Endometrial microvascular endothelial cells (primary cell): Measurements from ENCODE around the gene AAGAB. TPM values are rescaled to one million over a fixed set of nuclear protein-coding genes. Genes with fewer than 3 reads are reported as not detected.
"Not testable (repeated sequence)": the region's sequence is repeated elsewhere in the genome, so short reads cannot be mapped to it uniquely, and the experiment has no call there.

Source experiments
- in situ Hi-C: cut with HindIII; loops from 2 replicates; pipeline ENCODE4 v1.10.0; 2017; ENCODE audit warnings: low sequenced_read_pairs, low pct_unique_long_range_greater_than_20kb; ENCODE audit errors: inconsistent ontology term
- total RNA-seq: library from RNA; depleted of rRNA; stranded (reverse); fragments of >200 nt; gene quantifications from one replicate; pipeline ENCODE4 v1.2.3, GENCODE V29; 2015; ENCODE audit errors: inconsistent ontology term

AAGAB gene
- total RNA-seq, 1 donor from 2014 or later, result 55.2 TPM

DNA sequence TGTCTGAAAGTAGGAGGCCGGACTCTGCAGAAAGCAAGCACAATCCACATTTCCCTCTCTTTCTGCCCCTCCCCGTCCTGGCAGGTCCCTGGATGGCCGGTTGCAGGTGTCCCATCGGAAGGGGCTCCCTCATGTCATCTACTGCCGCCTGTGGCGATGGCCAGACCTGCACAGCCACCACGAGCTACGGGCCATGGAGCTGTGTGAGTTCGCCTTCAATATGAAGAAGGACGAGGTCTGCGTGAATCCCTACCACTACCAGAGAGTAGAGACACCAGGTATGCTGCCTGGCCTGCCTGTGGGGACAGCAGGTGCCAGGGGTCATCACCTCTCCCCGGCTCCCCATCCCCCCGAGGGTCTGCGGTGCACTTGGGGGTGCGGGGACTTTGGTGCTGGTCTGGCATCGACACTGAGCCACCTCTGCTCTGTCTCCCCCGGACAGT is 89.6 kb downstream of the AAGAB start:
- in situ Hi-C loops, result no loop called here

DNA sequence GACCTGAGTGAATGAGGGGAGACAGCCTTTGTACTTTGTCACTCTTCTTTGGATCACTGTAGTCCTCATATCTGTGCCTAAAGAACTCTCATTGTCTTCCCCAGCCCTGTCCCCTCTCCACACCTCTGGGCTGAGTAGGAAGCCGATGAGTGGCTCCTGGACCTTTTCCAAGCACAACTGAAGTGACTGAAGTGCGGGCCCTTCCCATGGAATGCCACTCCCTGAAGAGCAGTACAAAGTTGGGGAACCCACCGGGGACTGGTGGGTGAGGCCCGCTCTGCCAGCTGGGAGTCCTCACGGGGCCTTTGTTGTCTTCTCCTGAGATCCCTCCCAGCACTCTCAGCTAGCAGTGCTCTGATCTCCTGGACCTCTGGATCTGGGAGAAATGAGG is 90.1 kb downstream of the AAGAB start:
- in situ Hi-C loops, result no loop called here

DNA sequence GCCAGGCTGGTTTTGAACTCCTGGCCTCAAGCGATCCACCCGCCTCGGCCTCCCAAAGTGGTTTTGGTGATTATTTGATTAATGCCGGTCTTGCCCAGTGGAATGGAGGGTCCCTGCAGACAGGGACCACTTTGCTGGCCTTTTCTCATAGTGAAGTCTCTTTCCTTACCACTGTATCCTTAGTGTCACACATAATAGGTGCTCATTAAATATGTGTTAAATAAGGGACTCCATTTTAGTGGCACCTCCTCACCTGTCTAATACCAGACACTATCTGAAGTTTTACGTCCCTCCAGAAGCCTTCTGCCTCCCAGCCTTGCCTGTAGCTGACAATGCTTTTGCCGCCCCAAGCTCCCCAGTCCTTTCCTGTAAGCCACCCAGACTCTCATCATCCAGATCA is 91.3 kb downstream of the AAGAB start:
- in situ Hi-C loops, result no loop called here

DNA sequence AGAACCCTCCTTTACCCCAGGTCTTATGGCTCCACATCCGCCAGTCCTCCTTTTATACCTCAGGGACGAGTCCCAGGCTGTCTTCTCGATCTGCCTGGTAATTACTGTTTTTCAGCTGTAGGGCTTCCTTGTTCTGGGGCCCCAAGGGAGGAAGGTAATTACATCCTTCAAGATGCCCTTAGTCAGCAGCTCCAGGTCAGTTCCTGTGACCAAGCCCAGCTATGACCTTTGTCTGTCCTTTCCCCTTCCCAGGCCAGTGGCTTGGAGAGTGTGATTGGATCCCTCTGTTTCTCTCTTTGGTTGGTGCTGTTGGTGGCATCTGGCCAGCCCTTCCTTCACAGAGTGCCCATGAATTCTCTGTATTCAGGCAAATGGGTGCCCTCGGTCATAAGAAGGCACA is 92.6 kb downstream of the AAGAB start:
- in situ Hi-C loops, result no loop called here

DNA sequence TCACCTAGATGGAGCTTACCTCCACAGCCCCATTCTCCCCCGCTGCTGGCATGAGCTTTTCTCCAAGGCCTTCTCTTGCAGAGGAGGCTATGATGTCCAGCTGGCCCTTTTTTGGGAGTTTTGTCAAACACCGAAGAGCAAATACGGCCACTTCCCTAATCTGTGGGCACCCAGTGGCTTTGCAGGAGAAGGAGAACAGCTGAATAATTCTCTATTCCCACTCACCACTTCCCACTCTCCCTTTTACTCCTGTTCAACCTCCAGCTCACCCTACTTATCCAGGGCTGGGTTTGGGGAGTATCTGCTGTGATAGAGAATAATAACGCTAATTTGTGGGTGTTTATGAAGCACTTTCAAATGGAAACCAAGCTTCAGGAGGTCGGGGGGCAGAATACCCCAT is 93.0 kb downstream of the AAGAB start:
- in situ Hi-C loops, result no loop called here

DNA sequence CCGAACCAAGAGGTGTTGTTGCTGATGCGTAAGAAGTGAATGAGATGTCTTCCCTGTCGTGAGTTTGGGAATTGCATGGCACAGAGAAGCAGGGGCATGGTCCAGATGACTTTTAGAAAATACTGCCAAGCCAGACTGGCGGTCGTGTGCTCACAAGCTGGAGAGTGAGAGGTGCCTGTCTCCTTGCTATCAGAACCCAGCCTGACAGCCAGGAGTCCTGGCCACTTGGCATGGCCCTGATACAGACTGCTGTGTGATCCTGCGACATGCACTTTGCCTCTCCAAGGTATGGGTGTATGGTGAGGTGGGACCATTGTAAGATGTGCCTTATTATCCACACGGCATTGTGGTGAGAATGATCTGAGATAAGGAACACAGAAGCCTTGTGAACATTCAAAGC is 96.1 kb downstream of the AAGAB start:
- in situ Hi-C loops, result no loop called here

DNA sequence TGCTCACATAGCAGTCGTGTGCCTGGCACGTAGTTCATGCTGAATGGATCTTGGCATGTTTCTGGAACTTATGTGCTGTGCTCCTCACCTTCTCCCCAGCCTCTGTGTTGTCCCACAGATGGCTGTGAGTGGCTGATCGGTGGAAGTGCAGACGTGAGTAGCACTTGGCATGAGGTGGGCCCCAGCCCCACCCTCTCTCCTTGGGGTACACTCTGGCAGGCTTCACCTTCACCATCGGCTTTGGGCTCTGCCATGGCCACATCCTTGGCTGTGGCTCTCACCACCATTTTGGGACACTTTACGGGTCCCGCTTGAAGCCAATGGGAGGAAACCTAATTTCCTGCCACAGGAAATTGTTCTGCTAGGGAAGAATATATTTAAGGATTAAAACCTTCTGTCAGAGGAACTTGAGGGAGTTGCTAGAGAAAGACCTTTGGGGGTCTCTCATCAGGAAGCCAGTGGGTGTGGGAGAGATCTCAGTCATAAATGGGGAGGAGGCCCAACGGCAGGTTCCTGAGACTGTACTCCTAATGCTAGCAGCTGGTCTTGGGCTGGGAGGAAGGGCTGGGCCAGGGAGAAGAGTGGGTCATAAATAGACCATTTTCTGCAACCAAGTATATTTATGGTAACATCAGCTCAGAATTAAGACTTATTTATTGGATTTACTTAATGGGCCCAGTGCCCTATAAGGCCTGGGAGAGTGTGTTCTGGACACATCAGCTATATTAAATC is 96.8 kb downstream of the AAGAB start:
- in situ Hi-C loops, result no loop called here

DNA sequence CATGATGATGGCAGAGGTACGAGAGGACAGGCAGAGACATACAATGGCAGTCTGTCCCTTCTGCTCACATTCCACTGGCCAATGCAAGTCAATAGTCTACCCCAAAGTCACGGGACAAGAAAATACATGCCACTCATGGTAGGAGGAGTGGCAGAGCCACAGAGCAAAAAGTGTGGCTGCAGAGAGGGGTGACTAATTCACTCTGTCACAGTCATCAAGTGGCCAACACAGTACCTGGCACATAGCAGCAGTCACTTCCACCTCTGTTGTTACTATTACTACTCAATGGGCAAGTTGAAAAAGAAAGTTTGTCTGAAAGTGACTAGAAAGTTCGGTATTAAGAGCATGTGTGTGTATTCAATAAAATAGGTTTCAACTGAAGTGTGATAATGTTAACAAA is 97.6 kb downstream of the AAGAB start:
- in situ Hi-C loops, result no loop called here

DNA sequence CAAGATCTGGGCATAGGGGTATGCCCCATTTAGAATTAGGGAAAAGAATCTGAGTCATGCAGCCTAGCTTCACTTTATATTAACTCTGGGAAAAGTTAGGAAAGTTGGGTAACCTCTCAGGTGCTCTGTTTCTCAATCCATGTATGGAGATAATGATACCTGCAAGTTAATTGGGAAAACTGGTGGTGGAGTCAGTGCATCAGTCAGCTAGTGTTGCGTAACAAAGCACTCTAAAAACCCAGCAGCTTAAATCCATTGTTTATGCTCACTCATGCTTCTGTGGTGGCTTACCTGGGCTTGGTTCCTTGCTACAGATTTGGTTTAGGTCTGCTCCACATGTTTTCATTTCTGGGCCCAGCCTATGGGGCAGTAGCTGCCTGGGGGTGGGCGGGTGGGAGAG is 98.0 kb downstream of the AAGAB start:
- in situ Hi-C loops, result no loop called here

DNA sequence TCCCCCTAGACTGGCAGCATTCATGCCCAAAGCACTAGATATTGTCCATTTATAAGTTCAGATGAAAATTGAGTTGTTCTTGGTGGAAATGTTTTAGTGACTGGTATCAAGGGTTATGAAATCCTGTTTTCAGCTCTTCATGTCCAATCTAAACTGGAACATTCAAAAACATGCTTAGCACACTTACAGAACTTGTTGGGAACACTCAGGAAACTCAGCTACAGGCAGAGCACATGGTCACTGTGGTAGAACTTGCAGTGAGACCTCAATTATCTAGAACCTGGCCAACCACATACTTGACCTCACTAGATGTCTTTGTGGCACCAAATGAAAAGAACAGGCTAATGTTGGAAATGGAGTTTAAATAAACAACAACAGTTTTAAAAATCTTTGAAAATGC is 100.2 kb downstream of the AAGAB start:
- in situ Hi-C loops, result no loop called here

DNA sequence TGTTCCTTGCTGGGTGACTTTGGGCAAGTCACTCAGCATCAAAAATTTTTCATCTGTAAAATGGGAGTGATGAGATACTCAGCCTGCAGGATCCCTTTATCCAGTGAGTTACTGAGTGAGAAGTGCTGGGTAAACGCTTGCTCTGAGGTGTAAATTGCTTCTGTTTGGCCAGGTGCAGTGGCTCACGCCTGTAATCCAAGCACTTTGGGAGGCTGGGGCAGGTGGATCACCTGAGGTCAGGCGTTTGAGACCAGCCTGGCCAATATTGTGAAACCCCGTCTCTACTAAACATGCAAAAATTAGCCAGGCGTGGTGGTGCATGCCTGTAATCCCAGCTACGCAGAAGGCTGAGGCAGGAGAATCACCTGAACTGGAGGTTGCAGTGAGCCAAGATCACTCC is 101.4 kb downstream of the AAGAB start:
- in situ Hi-C loops, result not testable (repeated sequence)

DNA sequence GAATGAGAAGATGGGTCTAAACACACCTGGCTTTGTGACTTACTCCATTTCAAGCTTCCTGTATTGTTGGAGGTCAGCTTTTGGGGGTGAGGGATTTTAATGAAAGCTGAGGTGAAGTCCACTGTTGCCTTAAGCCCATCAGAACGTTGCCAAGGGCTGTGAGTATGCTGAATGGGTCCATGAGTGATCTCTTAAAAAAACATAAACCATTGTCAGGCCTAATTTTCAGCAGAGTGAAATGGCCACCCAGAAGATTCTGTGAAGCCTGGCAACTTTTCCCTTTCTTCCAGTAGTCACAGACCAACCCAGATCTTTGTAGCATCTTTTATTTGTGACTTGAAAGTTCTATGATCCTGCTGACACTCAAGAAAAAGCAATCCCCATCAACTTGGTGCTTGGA is 102.0 kb downstream of the AAGAB start:
- in situ Hi-C loops, result no loop called here

Other genes with a start within 250 kb of the AAGAB start
- 79.0 TPM for gene SMAD3, start 189.1 kb downstream of the AAGAB start, total RNA-seq
- gene IQCH, start 125 bp upstream of the AAGAB start, total RNA-seq, result 0.37 TPM